GM23338 (cell line): ENCODE data around the gene SPRYD4. TPM values are rescaled to one million over a fixed set of nuclear protein-coding genes. Genes with fewer than 3 reads are reported as not detected.

Experiments
- ATAC-seq: fragments of 200-7000 bp; cut with Tn5 transposase; 3 replicates; pipeline ENCODE4 v1.9.1; 2020
- DNase-seq: peaks from one replicate; pipeline ENCODE4 v3.0.0-alpha.2; 2015; ENCODE audit warnings: low spot score
- H2AFZ ChIP-seq: fragments of 200-600 bp; sonication (generic); 2 replicates; pipeline ENCODE4 v1.8.0; 2016; ENCODE audit warnings: antibody characterized with exemption, mild to moderate bottlenecking, moderate library complexity
- H3F3A ChIP-seq: fragments of 200-600 bp; sonication (generic); replicated peaks from 2 replicates; pipeline ENCODE4 v1.8.0; 2017; ENCODE audit warnings: antibody characterized with exemption, mixed run types, low read depth
- H3K27ac ChIP-seq: fragments of 200-600 bp; sonication (generic); 2 replicates; pipeline ENCODE4 v1.6.1; 2016; ENCODE audit warnings: low read depth
- H3K27me3 ChIP-seq: fragments of 200-600 bp; sonication (generic); 2 replicates; pipeline ENCODE4 v1.8.0; 2016; ENCODE audit warnings: mild to moderate bottlenecking, mixed run types, moderate library complexity; ENCODE audit not compliant: insufficient read depth
- H3K36me3 ChIP-seq: fragments of 200-600 bp; sonication (generic); 2 replicates; pipeline ENCODE4 v1.8.0; 2016; ENCODE audit warnings: mild to moderate bottlenecking; ENCODE audit not compliant: insufficient read depth
- H3K4me1 ChIP-seq: fragments of 200-600 bp; sonication (generic); 2 replicates; pipeline ENCODE4 v1.8.0; 2016; ENCODE audit warnings: mild to moderate bottlenecking, moderate library complexity; ENCODE audit not compliant: insufficient read depth
- H3K4me2 ChIP-seq: fragments of 200-600 bp; sonication (generic); 2 replicates; pipeline ENCODE4 v1.7.1; 2017; ENCODE audit warnings: mixed run types
- H3K4me3 ChIP-seq: fragments of 200-600 bp; sonication (generic); 2 replicates; pipeline ENCODE4 v1.6.1; 2016; ENCODE audit warnings: mixed run types
- H3K79me2 ChIP-seq: fragments of 200-600 bp; sonication (generic); replicated peaks from 2 replicates; pipeline ENCODE4 v1.8.0; 2017; ENCODE audit warnings: mild to moderate bottlenecking; ENCODE audit not compliant: insufficient read depth
- H3K9me2 ChIP-seq: fragments of 200-600 bp; sonication (generic); 2 replicates; pipeline ENCODE4 v1.8.0; 2017; ENCODE audit not compliant: insufficient read depth
- H4K20me1 ChIP-seq: fragments of 200-600 bp; sonication (generic); replicated peaks from 2 replicates; pipeline ENCODE4 v1.8.0; 2017; ENCODE audit warnings: mild to moderate bottlenecking; ENCODE audit not compliant: insufficient read depth
- H3K27ac Mint-ChIP-seq: 2 replicates; pipeline ENCODE4 v1.8.0; 2020; ENCODE audit warnings: inconsistent platforms, mild to moderate bottlenecking, moderate library complexity, mixed read lengths
- H3K27me3 Mint-ChIP-seq: 3 replicates; pipeline ENCODE4 v1.8.0; 2022; ENCODE audit warnings: low read depth, mild to moderate bottlenecking, moderate library complexity, mixed read lengths, inconsistent platforms; ENCODE audit not compliant: insufficient read depth, poor library complexity
- H3K36me3 Mint-ChIP-seq: 3 replicates; pipeline ENCODE4 v1.8.0; 2021; ENCODE audit warnings: low read depth, mild to moderate bottlenecking, inconsistent platforms, moderate library complexity, mixed read lengths
- H3K4me1 Mint-ChIP-seq: 3 replicates; pipeline ENCODE4 v1.8.0; 2020; ENCODE audit warnings: mild to moderate bottlenecking, inconsistent platforms, mixed read lengths
- H3K4me3 Mint-ChIP-seq: 3 replicates; pipeline ENCODE4 v1.8.0; 2021; ENCODE audit warnings: moderate library complexity, mild to moderate bottlenecking, inconsistent platforms, mixed read lengths
- H3K9me3 Mint-ChIP-seq: 3 replicates; pipeline ENCODE4 v1.8.0; 2020; ENCODE audit warnings: moderate library complexity, mild to moderate bottlenecking, inconsistent platforms, mixed read lengths
- CREB1 ChIP-seq: fragments of 250-450 bp; sonication (Bioruptor Pico); IDR thresholded peaks from 2 replicates; pipeline ENCODE4 v1.5.0; 2020; ENCODE audit warnings: low read depth, mild to moderate bottlenecking, moderate library complexity
- EZH2phosphoT487 ChIP-seq: fragments of 200-600 bp; sonication (generic); IDR thresholded peaks from one replicate; pipeline ENCODE4 v1.8.1; 2018; ENCODE audit warnings: antibody characterized with exemption; ENCODE audit not compliant: unreplicated experiment
- JUNB ChIP-seq: IDR thresholded peaks from one replicate; pipeline ENCODE4 v1.6.1; 2016; ENCODE audit warnings: antibody characterized with exemption; ENCODE audit not compliant: unreplicated experiment
- NANOG ChIP-seq: IDR thresholded peaks from 2 replicates; pipeline ENCODE4 v1.6.1; 2016; ENCODE audit warnings: antibody characterized with exemption, borderline replicate concordance
- POLR2AphosphoS5 ChIP-seq: IDR thresholded peaks from 2 replicates; pipeline ENCODE4 v1.6.1; 2016; ENCODE audit warnings: antibody characterized with exemption, low read depth
- STAT1 ChIP-seq: IDR thresholded peaks from one replicate; pipeline ENCODE4 v1.6.1; 2016; ENCODE audit warnings: antibody characterized with exemption; ENCODE audit not compliant: unreplicated experiment
- ZNF114 ChIP-seq: fragments of 250-450 bp; sonication (Bioruptor Pico); IDR thresholded peaks from 2 replicates; pipeline ENCODE4 v1.5.0; 2020; ENCODE audit warnings: mild to moderate bottlenecking, moderate library complexity
- ZNF331 ChIP-seq: fragments of 250-450 bp; sonication (Bioruptor Pico); IDR thresholded peaks from 2 replicates; pipeline ENCODE4 v1.5.0; 2020; ENCODE audit warnings: low read depth, mild to moderate bottlenecking, moderate library complexity
- polyA plus RNA-seq: library from polyadenylated mRNA; unstranded; fragments of >200 nt; fragmentation: Nextera tagmentation; extraction: Ambion mirVana; gene quantifications from 2 replicates; pipeline ENCODE4 v1.2.1, GENCODE V29; 2016
- total RNA-seq: library from RNA; depleted of rRNA; stranded (reverse); fragments of >200 nt; shearing (Covaris generic); gene quantifications from 2 replicates; pipeline ENCODE4 v1.2.3, GENCODE V29; 2014
- TF ChIP-seq, protein P1 (sequence below), 2 experiments: fragments of 200-600 bp in 1 of 2; sonication (generic) in 1 of 2; conservative IDR thresholded peaks; 2 replicates each; pipeline versions ENCODE4 v1.5.1 to v1.6.1; 2016 to 2017; ENCODE audit warnings: antibody characterized with exemption in 2 of 2, low read depth in 2 of 2, mild to moderate bottlenecking in 2 of 2, moderate library complexity in 1 of 2
- TF ChIP-seq, protein P2 (sequence below): IDR thresholded peaks from 2 replicates; pipeline ENCODE4 v1.6.1; 2016; ENCODE audit warnings: antibody characterized with exemption
- TF ChIP-seq, protein P3 (sequence below): IDR thresholded peaks from one replicate; pipeline ENCODE4 v1.6.1; 2018; ENCODE audit warnings: antibody characterized with exemption; ENCODE audit not compliant: unreplicated experiment

Gene SPRYD4
- total and polyA plus RNA-seq, 2 experiments from 2014 or later = 2.1 to 3.1 TPM

DNA sequence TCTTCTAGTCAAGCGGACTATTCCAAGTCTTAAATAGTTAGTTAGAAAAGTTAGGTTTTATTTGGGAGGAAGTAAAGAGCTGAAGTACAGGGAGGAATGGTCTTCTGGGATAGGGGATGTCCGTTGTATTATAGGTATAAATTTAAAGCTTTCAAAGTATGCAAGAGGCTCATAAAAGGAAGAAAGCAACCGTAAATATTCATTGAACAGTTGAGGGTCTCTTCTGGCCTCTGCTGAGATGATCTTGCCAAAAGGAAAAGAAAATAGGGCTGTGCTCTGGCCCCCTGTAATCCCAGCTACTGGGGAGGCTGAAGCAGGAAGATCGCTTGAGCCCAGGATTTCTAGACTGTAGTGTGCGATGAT, 18.8 kb upstream of the SPRYD4 start:
- Histone ChIP-seq H3K27me3 (no peaks in the 10 kb centered on the region), H3K9me2 (no peaks in the 10 kb centered on the region), H3K4me1 (peaks cover 23% of the 10 kb centered on the region), H3K36me3 (no peaks in the 10 kb centered on the region), H3K4me2 (peak overlapping the region; percentile 78), H3F3A (0 out of 2 replicates have a peak, but pooled peaks cover 4% of the 10 kb centered on the region), H3K27ac (peak overlapping the region; percentile 95), H3K79me2 (peaks cover 29% of the 10 kb centered on the region), H3K4me3 (peak overlapping the region; percentile 61), H2AFZ (0 out of 2 replicates have a peak overlapping the region, but pooled peaks have one; percentile 26), H4K20me1 (no peaks in the 10 kb centered on the region)
- peak overlapping the region; percentile 98 for H3K27ac Mint-ChIP-seq
- DNase-seq (no peak), ATAC-seq (peak; percentile 2; the same call in 2 of the 3 replicates)
- H3K9me3 Mint-ChIP-seq = peaks cover 11% of the 10 kb centered on the region
- peak overlapping the region; percentile 86 for H3K4me3 Mint-ChIP-seq
- peaks cover 27% of the 10 kb centered on the region for H3K36me3 Mint-ChIP-seq
- peaks cover 17% of the 10 kb centered on the region for H3K27me3 Mint-ChIP-seq
- peaks cover 47% of the 10 kb centered on the region for H3K4me1 Mint-ChIP-seq
- TF ChIP-seq NANOG (no peak), EZH2phosphoT487 (no peak), ZNF114 (CRISPR knock-in tag) (no peak), CREB1 (CRISPR knock-in tag) (no peak), STAT1 (no peak), POLR2AphosphoS5 (no peak), JUNB (no peak), ZNF331 (no peak)
- TF ChIP-seq, protein P1, sequence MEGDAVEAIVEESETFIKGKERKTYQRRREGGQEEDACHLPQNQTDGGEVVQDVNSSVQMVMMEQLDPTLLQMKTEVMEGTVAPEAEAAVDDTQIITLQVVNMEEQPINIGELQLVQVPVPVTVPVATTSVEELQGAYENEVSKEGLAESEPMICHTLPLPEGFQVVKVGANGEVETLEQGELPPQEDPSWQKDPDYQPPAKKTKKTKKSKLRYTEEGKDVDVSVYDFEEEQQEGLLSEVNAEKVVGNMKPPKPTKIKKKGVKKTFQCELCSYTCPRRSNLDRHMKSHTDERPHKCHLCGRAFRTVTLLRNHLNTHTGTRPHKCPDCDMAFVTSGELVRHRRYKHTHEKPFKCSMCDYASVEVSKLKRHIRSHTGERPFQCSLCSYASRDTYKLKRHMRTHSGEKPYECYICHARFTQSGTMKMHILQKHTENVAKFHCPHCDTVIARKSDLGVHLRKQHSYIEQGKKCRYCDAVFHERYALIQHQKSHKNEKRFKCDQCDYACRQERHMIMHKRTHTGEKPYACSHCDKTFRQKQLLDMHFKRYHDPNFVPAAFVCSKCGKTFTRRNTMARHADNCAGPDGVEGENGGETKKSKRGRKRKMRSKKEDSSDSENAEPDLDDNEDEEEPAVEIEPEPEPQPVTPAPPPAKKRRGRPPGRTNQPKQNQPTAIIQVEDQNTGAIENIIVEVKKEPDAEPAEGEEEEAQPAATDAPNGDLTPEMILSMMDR (conservative IDR thresholded peaks at IDR 0.05; ENCODE audit: low read depth in 2 of 2) = no peak
- TF ChIP-seq, protein P2, sequence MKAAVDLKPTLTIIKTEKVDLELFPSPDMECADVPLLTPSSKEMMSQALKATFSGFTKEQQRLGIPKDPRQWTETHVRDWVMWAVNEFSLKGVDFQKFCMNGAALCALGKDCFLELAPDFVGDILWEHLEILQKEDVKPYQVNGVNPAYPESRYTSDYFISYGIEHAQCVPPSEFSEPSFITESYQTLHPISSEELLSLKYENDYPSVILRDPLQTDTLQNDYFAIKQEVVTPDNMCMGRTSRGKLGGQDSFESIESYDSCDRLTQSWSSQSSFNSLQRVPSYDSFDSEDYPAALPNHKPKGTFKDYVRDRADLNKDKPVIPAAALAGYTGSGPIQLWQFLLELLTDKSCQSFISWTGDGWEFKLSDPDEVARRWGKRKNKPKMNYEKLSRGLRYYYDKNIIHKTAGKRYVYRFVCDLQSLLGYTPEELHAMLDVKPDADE = no peak
- TF ChIP-seq, protein P3, sequence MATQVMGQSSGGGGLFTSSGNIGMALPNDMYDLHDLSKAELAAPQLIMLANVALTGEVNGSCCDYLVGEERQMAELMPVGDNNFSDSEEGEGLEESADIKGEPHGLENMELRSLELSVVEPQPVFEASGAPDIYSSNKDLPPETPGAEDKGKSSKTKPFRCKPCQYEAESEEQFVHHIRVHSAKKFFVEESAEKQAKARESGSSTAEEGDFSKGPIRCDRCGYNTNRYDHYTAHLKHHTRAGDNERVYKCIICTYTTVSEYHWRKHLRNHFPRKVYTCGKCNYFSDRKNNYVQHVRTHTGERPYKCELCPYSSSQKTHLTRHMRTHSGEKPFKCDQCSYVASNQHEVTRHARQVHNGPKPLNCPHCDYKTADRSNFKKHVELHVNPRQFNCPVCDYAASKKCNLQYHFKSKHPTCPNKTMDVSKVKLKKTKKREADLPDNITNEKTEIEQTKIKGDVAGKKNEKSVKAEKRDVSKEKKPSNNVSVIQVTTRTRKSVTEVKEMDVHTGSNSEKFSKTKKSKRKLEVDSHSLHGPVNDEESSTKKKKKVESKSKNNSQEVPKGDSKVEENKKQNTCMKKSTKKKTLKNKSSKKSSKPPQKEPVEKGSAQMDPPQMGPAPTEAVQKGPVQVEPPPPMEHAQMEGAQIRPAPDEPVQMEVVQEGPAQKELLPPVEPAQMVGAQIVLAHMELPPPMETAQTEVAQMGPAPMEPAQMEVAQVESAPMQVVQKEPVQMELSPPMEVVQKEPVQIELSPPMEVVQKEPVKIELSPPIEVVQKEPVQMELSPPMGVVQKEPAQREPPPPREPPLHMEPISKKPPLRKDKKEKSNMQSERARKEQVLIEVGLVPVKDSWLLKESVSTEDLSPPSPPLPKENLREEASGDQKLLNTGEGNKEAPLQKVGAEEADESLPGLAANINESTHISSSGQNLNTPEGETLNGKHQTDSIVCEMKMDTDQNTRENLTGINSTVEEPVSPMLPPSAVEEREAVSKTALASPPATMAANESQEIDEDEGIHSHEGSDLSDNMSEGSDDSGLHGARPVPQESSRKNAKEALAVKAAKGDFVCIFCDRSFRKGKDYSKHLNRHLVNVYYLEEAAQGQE = no peak
